Subcutaneous adipose tissue (tissue), 4 donors: ENCODE measurements around the gene SLC37A4. TPM values are rescaled to one million over a fixed set of nuclear protein-coding genes. Genes with fewer than 3 reads are reported as not detected.

Source experiments
- CTCF ChIP-seq: fragments of 450-650 bp; IDR thresholded peaks from one replicate; pipeline ENCODE4 v1.5.1; 2016; ENCODE audit warnings: low read depth, mild to moderate bottlenecking, control low read depth, antibody characterized with exemption, moderate library complexity
- total RNA-seq, 4 donors: library from RNA; depleted of rRNA; stranded (reverse); fragments of >200 nt; gene quantifications; one replicate each; pipeline ENCODE4 v1.1.0, GENCODE V29; 2016

Gene SLC37A4
- total RNA-seq: 10 to 100 TPM in 3 of 4 donors, 1 to 10 TPM in 1; 8.8 to 19.9 (median 17.4) TPM

GRCh38 chr11:119030329-119031047 is at the start of gene SLC37A4:
SLC37A4 (minus strand) TSS chr11:119030877.
- TF ChIP-seq CTCF: no peak

- TF ChIP-seq CTCF: no peak
Measured at GRCh38 chr11:119078675-119079420, 48.2 kb upstream of the SLC37A4 start.

- no peak for TF ChIP-seq CTCF
Measured at GRCh38 chr11:119077839-119078238, 47.2 kb upstream of the SLC37A4 start.

- no peak for TF ChIP-seq CTCF
Measured at GRCh38 chr11:119067371-119068222, 36.9 kb upstream of the SLC37A4 start, which contains the start of gene VPS11. VPS11 (plus strand) TSS chr11:119067818; CDS start chr11:119067824, 6 bp downstream.

GRCh38 chr11:119065369-119065768 is 34.7 kb upstream of the SLC37A4 start:
- TF ChIP-seq CTCF: no peak

- no peak for TF ChIP-seq CTCF
Measured at GRCh38 chr11:119062779-119063178, 32.1 kb upstream of the SLC37A4 start.
